HG03521 (cell line): ENCODE data around the gene MICAL2.

Experiments
- ATAC-seq: cut with Tn5 transposase; IDR thresholded peaks from one replicate; pipeline ENCODE4 v1.9.1; 2021; ENCODE audit warnings: mild to moderate bottlenecking, moderate library complexity; ENCODE audit not compliant: unreplicated experiment

Gene MICAL2

DNA sequence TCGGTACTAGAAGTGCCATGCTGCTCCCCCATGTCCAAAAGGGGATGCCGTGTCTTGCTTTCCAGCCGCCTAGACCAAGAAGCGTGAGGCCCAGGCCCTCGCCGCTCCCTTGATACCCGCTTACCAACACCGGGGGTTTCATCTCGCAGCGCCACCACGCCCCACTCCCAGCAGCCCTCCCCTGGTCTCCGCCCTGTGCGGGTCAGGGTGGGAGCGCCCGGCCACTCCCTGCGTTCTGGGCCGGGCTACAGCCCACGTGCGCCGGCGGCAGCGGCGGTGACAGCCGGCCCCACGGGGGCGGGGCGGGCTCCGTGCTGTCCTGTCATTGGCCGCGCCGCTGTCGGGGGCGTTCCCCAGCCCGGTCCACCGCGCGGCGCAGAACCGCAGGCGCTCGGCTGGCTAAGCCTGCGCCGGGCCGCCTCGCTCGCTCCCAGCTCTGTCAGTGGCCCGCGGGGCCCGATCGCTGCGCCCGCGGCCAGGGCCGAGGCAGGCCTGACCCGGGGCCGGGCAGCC lies at the start of gene MICAL2:
MICAL2 (plus strand) TSS at position 390 of the 513 bp plus-strand sequence. CDS start 51,566 bp downstream, outside the sequence.
- ATAC-seq = peak; percentile 98

GRCh38 chr11:12061851-12062560 lies 48.4 kb upstream of the MICAL2 start:
- no peak for ATAC-seq

DNA sequence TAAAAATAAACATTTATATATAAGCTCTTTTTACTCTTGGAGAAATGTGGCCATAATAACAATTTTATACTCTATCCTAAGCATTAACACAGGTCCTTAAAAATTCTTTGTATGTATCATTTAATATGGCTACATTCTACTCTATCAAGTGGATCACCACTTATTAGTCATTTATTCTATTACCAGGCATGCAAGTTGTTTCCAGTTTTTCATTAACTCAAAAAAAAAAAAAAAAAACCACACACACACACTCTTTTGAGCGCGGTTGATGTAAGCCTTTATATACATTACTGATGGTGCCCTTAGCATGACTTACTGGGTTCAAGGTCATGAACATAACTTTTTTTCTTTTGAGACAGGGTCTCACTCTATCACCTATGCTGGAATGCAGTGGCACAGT lies 47.1 kb upstream of the MICAL2 start:
- ATAC-seq = no peak

GRCh38 chr11:12064136-12064953 lies 46.0 kb upstream of the MICAL2 start:
- no peak for ATAC-seq

GRCh38 chr11:12064954-12065280 lies 45.5 kb upstream of the MICAL2 start:
- no peak for ATAC-seq

DNA sequence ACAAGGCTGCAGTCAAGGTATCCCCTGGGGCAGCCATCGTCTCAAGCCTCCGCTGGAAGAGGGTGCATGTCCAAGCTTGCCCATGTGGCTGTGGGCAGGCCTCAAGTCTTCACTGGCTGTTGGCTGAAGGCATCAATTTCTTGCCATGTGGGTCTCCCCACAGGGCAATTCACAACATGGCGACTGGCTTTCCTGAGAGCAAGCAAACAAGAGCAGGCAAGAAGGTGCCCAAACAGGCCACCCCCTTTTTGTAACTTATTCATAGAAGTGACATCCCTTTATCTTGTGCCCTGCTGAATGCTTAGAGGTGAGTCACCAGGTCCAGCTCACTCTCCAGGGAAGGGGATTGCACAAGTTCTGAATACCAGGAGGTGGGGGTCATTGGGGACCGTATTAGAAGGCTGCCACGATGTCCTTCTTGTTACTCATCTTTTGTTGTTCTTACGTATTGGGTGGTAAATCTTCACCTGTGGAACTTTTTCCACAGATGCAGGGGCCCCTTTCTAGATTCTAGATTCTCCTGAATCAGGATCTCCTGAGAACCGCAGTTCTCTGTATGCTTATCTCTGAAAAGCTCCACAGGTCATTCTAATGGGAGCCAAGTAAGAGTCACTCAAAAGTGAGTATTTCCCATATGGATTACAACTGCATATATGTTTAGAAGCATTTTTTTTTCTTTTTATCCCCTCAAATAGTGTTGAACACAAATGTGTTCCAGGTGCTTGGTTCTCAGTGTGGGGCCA lies 44.2 kb upstream of the MICAL2 start:
- no peak for ATAC-seq

DNA sequence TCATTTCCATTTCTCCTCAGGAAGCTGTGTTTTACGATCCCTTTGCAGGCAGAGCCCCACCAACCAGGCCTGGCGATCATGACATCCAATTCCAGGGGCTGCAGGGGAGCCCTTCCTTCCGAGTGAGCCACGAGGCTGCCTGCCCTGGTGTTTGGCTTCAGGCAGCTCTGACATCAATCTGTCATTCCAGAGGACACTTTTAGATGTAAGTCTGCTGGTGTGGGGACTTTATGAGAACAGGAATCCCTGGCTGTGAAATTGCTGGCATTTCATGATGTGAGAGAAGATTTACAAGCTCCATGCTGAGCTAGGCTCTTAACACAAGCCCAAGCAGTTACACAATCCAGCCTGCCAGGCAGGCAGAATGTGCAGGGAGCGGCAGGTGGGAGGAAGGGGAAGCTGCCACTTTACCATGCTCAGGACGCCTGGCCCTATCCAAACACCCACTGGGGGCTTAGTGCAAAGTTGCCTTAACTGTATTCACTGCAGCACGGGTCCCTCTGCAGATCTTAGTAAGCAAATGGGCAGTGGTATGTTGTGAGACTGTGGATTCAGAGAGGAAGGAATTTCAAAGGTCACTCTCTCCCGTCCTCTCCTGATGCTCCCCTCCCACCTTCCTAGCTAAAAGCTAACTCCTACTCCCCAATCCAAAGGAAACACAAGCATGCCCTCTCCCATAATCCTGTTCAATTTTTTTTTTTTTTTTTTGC lies 43.4 kb upstream of the MICAL2 start:
- no peak for ATAC-seq

GRCh38 chr11:12067796-12068357 lies 42.5 kb upstream of the MICAL2 start:
- ATAC-seq = no peak

GRCh38 chr11:12069066-12069676 lies 41.2 kb upstream of the MICAL2 start:
- no peak for ATAC-seq

GRCh38 chr11:12070446-12071267 lies 39.7 kb upstream of the MICAL2 start:
- no peak for ATAC-seq

DNA sequence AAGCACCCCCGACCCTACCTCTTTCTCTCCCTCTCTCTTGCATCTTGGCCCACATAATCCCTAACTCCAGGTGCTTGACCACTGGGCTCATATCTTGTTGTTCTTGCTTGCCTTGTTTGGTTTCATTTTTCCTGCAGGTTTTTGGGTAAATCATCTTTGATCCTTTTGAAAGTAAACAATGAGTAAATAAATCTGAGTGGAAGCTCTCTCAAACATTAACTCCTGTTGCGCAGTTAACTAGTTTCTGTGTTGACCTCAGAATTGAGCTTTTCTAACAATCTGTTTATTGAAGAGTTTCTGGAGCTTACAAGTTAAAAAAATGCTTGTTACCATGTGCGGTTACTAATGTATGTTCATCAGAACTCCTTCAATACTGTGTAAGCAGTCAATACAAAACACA lies 38.8 kb upstream of the MICAL2 start:
- no peak for ATAC-seq

DNA sequence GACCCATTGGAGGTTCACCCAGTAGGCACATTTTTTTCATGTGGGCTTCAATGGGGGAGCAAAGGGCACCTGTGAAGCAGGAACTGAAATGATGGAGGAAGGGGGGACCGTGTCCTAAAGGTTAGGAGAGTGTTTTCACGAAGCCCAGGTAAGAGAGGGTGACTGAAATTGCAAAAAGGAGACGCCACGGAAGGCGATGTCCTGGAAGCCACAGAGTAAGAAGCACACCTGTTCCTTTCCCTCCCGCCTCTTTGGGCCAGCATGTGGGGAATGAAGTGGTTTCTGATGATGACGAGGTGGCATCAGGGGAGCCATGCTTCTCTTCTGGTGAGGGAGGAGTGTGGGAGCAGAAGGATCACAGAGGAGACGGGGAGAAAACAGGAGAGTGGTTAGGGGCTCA lies 37.0 kb upstream of the MICAL2 start:
- no peak for ATAC-seq

- ATAC-seq = no peak
These were observed 36.5 kb upstream of the MICAL2 start for GRCh38 chr11:12073886-12074285.

- no peak for ATAC-seq
These were observed 35.7 kb upstream of the MICAL2 start for GRCh38 chr11:12074529-12075195.

DNA sequence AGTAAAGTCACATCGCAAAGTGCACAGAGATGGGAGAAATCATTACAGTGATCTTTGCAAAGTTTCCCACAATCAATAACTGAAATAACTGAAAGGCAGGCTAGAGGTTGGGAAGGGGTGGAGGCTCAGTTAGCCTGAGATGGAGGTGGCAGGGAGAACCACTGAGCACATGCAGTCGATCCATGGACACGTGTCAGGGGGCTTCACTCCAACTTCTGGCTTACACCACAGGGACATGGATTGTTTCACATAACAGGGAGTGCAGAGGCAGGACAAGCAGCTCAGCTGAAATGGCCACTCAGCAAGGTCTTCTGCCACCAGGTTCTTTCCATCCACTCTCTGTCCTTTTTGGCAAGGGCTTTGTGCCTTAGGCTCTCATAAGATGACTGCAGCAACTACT lies 35.1 kb upstream of the MICAL2 start:
- no peak for ATAC-seq

GRCh38 chr11:12075822-12076821 lies 34.3 kb upstream of the MICAL2 start:
- ATAC-seq = no peak

GRCh38 chr11:12076840-12077534 lies 33.4 kb upstream of the MICAL2 start:
- ATAC-seq = no peak
